Liver (tissue), 3 donors: Measurements from ENCODE around the gene ARGLU1.

Source experiments
- FOXA1 ChIP-seq: IDR thresholded peaks from 2 replicates; pipeline ENCODE4 v1.6.1; 2016; ENCODE audit warnings: antibody characterized with exemption
- RAD21 ChIP-seq, 2 donors: IDR thresholded peaks; 2 replicates each; pipeline ENCODE4 v1.6.1; 2016; ENCODE audit warnings: antibody characterized with exemption in 2 of 2, mild to moderate bottlenecking in 2 of 2
- TF ChIP-seq, protein P1 (sequence below): fragments of 150-350 bp; IDR thresholded peaks from 2 replicates; pipeline ENCODE4 v1.5.1; 2017; ENCODE audit warnings: improper control_type of control experiment, low read depth, low read length; ENCODE audit not compliant: missing input control
- TF ChIP-seq, protein P2 (sequence below): IDR thresholded peaks from 2 replicates; pipeline ENCODE4 v1.6.1; 2016; ENCODE audit warnings: antibody characterized with exemption, mild to moderate bottlenecking
- donor health status: healthy.
- donor health status: healthy.

DNA sequence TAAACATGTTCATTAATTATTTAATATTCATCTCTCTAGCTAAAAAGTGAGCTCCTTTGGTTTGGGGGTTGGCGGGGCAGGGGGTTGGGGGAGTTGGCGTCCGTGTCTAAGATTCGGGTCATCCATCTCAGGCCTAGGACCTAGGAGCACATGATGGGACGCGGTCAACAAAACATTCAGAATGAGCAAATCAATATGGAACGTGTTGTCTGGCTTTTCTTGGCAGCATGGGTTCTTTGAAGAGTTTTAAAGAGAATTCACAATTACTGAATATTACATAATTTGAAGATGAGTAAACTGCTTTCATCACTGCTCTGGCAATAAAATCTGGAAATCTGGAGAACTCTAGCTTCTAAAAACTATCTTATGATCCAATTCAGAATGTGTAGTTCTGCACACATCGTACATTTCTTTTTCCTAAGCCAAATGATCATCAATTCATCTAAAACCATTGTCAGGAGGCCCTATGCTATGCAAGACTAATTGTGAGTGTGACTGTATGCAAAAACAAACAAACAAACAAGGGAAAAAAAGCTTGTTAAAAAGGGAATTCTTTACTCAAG lies 5.4 kb upstream of the ARGLU1 start:
- TF ChIP-seq, protein P1, sequence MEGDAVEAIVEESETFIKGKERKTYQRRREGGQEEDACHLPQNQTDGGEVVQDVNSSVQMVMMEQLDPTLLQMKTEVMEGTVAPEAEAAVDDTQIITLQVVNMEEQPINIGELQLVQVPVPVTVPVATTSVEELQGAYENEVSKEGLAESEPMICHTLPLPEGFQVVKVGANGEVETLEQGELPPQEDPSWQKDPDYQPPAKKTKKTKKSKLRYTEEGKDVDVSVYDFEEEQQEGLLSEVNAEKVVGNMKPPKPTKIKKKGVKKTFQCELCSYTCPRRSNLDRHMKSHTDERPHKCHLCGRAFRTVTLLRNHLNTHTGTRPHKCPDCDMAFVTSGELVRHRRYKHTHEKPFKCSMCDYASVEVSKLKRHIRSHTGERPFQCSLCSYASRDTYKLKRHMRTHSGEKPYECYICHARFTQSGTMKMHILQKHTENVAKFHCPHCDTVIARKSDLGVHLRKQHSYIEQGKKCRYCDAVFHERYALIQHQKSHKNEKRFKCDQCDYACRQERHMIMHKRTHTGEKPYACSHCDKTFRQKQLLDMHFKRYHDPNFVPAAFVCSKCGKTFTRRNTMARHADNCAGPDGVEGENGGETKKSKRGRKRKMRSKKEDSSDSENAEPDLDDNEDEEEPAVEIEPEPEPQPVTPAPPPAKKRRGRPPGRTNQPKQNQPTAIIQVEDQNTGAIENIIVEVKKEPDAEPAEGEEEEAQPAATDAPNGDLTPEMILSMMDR: no peak
- no peak for TF ChIP-seq FOXA1
- TF ChIP-seq RAD21 (IDR thresholded peaks at IDR 0.05): no peak
- TF ChIP-seq, protein P2, sequence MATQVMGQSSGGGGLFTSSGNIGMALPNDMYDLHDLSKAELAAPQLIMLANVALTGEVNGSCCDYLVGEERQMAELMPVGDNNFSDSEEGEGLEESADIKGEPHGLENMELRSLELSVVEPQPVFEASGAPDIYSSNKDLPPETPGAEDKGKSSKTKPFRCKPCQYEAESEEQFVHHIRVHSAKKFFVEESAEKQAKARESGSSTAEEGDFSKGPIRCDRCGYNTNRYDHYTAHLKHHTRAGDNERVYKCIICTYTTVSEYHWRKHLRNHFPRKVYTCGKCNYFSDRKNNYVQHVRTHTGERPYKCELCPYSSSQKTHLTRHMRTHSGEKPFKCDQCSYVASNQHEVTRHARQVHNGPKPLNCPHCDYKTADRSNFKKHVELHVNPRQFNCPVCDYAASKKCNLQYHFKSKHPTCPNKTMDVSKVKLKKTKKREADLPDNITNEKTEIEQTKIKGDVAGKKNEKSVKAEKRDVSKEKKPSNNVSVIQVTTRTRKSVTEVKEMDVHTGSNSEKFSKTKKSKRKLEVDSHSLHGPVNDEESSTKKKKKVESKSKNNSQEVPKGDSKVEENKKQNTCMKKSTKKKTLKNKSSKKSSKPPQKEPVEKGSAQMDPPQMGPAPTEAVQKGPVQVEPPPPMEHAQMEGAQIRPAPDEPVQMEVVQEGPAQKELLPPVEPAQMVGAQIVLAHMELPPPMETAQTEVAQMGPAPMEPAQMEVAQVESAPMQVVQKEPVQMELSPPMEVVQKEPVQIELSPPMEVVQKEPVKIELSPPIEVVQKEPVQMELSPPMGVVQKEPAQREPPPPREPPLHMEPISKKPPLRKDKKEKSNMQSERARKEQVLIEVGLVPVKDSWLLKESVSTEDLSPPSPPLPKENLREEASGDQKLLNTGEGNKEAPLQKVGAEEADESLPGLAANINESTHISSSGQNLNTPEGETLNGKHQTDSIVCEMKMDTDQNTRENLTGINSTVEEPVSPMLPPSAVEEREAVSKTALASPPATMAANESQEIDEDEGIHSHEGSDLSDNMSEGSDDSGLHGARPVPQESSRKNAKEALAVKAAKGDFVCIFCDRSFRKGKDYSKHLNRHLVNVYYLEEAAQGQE: no peak
